ENCODE measurements around the gene PREP.

Gene PREP

DNA sequence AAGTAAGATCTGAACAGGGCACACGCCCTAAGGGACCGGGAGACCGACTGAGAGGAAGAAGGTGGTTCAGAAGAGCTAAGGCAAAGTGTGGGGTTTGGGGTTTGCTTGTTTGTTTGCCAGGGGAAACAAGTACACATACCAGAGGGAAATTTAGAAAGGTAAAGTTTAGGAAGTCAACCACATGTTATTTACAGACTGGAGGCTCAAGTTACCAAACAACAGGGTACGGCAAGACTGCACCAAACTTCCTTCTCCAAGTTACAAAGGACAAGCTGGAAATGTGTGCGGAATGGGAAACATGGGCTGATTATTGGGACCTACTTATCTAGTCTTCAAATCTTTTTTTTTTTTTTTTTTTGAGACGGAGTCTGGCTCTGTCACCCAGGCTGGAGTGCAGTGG lies 11.2 kb downstream of the PREP start:
- Histone ChIP-seq H3K27ac (replicated peaks) (no peak overlapping the region), H3K4me3 (replicated peaks; ENCODE audit: insufficient read depth, low read length) (no peak overlapping the region), H3K27me3 (ENCODE audit: insufficient read depth, poor library complexity, severe bottlenecking) (no peaks in the 10 kb centered on the region)
- TF ChIP-seq, protein P1, sequence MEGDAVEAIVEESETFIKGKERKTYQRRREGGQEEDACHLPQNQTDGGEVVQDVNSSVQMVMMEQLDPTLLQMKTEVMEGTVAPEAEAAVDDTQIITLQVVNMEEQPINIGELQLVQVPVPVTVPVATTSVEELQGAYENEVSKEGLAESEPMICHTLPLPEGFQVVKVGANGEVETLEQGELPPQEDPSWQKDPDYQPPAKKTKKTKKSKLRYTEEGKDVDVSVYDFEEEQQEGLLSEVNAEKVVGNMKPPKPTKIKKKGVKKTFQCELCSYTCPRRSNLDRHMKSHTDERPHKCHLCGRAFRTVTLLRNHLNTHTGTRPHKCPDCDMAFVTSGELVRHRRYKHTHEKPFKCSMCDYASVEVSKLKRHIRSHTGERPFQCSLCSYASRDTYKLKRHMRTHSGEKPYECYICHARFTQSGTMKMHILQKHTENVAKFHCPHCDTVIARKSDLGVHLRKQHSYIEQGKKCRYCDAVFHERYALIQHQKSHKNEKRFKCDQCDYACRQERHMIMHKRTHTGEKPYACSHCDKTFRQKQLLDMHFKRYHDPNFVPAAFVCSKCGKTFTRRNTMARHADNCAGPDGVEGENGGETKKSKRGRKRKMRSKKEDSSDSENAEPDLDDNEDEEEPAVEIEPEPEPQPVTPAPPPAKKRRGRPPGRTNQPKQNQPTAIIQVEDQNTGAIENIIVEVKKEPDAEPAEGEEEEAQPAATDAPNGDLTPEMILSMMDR (IDR thresholded peaks at IDR 0.05; ENCODE audit: insufficient read depth, low read length) = no peak
- no peak for DNase-seq (ENCODE audit: low read depth in 1 of 2, low spot score in 1 of 2)

DNA sequence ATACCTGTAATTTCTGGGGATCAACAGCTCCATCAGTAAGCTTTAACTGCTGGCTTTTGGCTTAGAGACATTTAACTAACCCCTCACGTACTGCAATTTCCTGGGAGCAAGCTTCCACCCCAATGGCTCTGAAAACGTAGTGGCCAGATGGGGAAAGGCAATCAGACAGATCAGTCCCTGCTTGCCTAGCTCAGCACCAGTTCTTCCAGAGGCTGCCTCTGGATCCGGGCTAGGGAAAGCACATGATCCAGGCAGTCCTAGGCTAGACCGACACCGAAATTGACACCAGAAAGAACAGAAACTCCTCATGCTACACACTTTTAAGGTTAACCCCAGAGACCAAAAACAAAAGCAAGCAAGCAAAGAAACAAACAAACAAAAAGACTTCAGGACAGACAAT lies 13.3 kb downstream of the PREP start:
- DNase-seq (ENCODE audit: low read depth in 1 of 2, low spot score in 1 of 2) = no peak
- Histone ChIP-seq H3K27me3 (ENCODE audit: insufficient read depth, poor library complexity, severe bottlenecking) (no peaks in the 10 kb centered on the region), H3K4me3 (replicated peaks; ENCODE audit: insufficient read depth, low read length) (no peak overlapping the region), H3K27ac (replicated peaks) (no peak overlapping the region)
- no peak for TF ChIP-seq POLR2AphosphoS5 (IDR thresholded peaks at IDR 0.05; ENCODE audit: low read depth)
- TF ChIP-seq, protein P1 (IDR thresholded peaks at IDR 0.05; ENCODE audit: insufficient read depth, low read length) = no peak
- no peak for TF ChIP-seq SPI1 (IDR thresholded peaks at IDR 0.05; ENCODE audit: borderline replicate concordance, low read depth)
- TF ChIP-seq, protein P2, sequence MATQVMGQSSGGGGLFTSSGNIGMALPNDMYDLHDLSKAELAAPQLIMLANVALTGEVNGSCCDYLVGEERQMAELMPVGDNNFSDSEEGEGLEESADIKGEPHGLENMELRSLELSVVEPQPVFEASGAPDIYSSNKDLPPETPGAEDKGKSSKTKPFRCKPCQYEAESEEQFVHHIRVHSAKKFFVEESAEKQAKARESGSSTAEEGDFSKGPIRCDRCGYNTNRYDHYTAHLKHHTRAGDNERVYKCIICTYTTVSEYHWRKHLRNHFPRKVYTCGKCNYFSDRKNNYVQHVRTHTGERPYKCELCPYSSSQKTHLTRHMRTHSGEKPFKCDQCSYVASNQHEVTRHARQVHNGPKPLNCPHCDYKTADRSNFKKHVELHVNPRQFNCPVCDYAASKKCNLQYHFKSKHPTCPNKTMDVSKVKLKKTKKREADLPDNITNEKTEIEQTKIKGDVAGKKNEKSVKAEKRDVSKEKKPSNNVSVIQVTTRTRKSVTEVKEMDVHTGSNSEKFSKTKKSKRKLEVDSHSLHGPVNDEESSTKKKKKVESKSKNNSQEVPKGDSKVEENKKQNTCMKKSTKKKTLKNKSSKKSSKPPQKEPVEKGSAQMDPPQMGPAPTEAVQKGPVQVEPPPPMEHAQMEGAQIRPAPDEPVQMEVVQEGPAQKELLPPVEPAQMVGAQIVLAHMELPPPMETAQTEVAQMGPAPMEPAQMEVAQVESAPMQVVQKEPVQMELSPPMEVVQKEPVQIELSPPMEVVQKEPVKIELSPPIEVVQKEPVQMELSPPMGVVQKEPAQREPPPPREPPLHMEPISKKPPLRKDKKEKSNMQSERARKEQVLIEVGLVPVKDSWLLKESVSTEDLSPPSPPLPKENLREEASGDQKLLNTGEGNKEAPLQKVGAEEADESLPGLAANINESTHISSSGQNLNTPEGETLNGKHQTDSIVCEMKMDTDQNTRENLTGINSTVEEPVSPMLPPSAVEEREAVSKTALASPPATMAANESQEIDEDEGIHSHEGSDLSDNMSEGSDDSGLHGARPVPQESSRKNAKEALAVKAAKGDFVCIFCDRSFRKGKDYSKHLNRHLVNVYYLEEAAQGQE (IDR thresholded peaks at IDR 0.05; ENCODE audit: insufficient replicate concordance, low read depth) = no peak
- TF ChIP-seq GABPA (IDR thresholded peaks at IDR 0.05; ENCODE audit: low read depth) = no peak

DNA sequence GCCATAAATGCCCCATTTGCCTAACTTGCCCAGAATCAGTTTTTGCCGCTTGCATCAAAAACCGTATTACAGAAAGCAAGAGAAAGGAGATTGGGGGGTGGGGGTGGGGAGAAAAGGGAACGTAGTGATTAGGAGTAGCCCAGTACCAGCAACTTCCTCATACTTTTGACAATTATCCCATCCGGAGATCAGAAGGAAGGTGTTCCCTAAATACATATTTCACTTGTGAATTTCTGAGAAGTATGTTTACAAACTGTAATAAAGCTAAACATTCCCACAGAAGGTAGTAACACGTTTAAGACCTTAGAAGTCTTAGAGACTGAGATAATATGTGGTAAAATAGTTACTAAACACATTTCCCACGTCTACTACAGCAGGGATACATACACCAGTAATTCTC lies 14.5 kb downstream of the PREP start:
- no peak for TF ChIP-seq POLR2AphosphoS5 (IDR thresholded peaks at IDR 0.05; ENCODE audit: low read depth)
- TF ChIP-seq GABPA (IDR thresholded peaks at IDR 0.05; ENCODE audit: low read depth) = no peak
- TF ChIP-seq, protein P2 (IDR thresholded peaks at IDR 0.05; ENCODE audit: insufficient replicate concordance, low read depth) = no peak
- TF ChIP-seq, protein P1 (IDR thresholded peaks at IDR 0.05; ENCODE audit: insufficient read depth, low read length) = no peak
- no peak for TF ChIP-seq SPI1 (IDR thresholded peaks at IDR 0.05; ENCODE audit: borderline replicate concordance, low read depth)
- Histone ChIP-seq H3K4me3 (replicated peaks; ENCODE audit: insufficient read depth, low read length) (no peak overlapping the region), H3K27me3 (ENCODE audit: insufficient read depth, poor library complexity, severe bottlenecking) (no peaks in the 10 kb centered on the region), H3K27ac (replicated peaks) (no peak overlapping the region)
- DNase-seq (ENCODE audit: low read depth in 1 of 2, low spot score in 1 of 2) = no peak

DNA sequence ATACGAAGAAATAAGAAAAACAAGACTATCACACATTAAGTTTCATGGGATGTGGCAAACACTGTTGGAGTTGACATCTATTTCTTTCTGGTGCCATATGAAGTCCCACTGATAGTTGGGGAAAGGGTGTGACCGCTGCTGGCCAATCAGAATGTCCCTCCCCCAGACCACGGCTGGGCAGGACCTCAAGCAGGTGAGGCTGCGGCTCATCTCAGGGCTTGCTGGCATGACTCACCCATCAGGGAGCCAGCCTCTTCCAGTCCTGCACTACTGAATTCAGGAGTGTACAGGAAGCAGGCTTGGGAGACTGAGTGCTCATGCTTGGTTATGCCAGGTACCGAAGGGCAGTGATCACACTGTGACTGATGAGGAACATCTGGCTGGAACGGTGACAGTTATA lies 18.9 kb downstream of the PREP start:
- H3K27ac ChIP-seq (replicated peaks) = no peak overlapping the region
- DNase-seq (ENCODE audit: low read depth in 1 of 2, low spot score in 1 of 2) = no peak
- H3K4me3 ChIP-seq (replicated peaks; ENCODE audit: insufficient read depth, low read length) = no peak overlapping the region
- H3K27me3 ChIP-seq (ENCODE audit: insufficient read depth, poor library complexity, severe bottlenecking) = no peaks in the 10 kb centered on the region
- TF ChIP-seq GABPA (IDR thresholded peaks at IDR 0.05; ENCODE audit: low read depth) (no peak), SPI1 (IDR thresholded peaks at IDR 0.05; ENCODE audit: borderline replicate concordance, low read depth) (no peak), POLR2AphosphoS5 (IDR thresholded peaks at IDR 0.05; ENCODE audit: low read depth) (no peak)
- TF ChIP-seq, protein P1 (IDR thresholded peaks at IDR 0.05; ENCODE audit: insufficient read depth, low read length) = no peak
- TF ChIP-seq, protein P2 (IDR thresholded peaks at IDR 0.05; ENCODE audit: insufficient replicate concordance, low read depth) = no peak
